Hepatic stellate cell (primary cell): ENCODE data around the gene ASZ1.

Experiments
- DNase-seq: peaks from one replicate; pipeline ENCODE4 v3.0.0; 2011; ENCODE audit warnings: low spot score

The ASZ1 gene

GRCh38 chr7:117401293-117402002 is 25.8 kb downstream of the ASZ1 start:
- DNase-seq = no peak

DNA sequence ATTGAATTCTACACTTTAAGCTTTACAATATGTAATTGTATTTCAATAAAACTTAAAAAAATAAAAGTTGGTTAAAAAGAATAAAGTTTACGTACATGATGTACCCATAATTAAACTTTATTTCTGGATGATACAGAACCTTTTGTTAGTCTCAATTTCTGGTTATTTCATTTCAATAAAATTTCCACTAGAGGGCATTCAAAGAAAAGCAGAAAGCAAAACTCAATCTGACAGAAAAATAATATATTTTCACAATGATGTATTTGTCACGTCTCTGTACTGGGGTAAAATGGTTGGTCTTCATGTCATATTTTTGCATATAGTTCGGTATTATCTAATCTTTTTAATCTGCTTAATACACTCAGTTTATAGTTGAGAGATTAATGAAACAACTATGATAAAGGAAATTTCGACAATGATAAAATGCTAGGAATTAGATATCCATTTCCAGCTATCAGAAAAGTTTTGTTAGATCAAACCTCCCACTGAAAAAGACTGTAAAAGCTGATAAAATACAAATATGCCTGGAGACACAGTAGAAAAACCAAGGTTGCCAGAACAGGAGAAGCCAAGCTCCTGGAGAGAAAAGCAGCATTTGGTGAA is 27.4 kb downstream of the ASZ1 start:
- DNase-seq = no peak

DNA sequence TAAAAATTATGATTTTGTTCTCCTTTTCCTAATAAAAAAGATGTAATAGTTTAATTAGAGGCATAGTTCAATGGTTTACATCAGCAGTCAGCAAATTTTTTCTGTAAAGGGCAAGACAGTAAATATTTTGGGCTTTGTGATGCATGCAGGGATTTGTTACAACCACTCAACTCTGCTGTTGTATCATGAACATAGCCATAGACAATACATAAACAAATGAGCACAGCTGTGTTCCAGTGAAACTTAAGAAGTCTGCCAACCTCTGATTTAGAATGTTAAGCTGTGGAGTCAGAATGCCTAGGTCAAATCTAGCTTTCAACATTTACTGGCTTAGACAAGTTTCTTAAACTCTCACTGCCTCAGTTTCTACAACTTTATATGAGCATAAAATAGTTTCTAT is 31.6 kb downstream of the ASZ1 start:
- no peak for DNase-seq

- no peak for DNase-seq
Observed at GRCh38 chr7:117393781-117394180, 33.5 kb downstream of the ASZ1 start.

GRCh38 chr7:117389871-117390270 is 37.4 kb downstream of the ASZ1 start:
- no peak for DNase-seq

- no peak for DNase-seq
Observed at GRCh38 chr7:117386110-117386706, 41.1 kb downstream of the ASZ1 start.

GRCh38 chr7:117385363-117386109 is 41.8 kb downstream of the ASZ1 start:
- DNase-seq = no peak

DNA sequence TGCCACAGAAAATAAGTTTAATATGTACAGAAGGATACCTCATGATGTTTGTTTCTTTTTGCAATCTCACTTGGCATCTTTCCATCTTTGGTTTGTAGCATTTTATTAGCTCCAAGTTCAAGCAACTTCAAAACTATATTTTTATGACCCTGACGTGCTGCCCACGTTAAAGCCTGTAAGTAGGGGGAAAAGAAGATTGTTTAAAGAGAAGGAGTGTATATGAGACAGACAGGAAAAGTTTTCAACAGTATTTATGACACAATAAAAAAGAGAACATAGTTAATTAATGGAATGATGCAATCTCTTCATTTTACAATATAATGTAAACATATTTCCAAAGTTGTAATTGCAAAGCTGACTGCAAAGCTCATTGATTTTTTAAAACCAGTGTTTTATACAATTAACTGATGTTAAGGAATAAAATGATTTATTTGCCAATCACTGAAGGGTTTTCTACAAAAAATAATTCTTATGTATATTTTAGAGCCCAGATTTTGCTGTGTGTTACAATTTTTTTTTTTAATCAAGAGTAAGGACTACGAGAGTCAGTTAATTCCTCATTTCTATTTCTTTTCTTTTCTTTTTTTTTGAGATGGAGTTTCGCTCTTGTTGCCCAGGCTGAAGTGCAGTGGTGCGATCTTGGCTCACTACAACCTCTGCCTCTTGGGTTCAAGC is 42.5 kb downstream of the ASZ1 start:
- DNase-seq = no peak

- no peak for DNase-seq
Observed at GRCh38 chr7:117383483-117384189, 43.7 kb downstream of the ASZ1 start.

DNA sequence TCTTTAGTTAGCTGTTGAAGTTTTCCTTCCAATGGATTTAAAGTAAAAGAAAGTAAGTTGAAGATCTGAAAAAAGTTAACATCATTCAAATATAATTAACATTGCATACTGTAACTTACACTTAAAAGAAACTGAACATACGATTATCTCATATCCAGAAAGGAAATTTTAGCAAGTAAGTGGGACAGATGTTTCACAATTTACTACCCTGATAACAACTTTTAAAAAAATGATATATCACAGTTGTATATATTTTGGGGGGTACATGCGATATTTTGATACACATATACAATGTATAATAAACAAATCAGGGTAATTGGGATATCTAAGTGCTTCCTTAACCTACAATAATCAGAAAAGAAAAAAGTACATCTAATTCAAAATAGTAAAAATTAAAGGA is 44.2 kb downstream of the ASZ1 start:
- no peak for DNase-seq

DNA sequence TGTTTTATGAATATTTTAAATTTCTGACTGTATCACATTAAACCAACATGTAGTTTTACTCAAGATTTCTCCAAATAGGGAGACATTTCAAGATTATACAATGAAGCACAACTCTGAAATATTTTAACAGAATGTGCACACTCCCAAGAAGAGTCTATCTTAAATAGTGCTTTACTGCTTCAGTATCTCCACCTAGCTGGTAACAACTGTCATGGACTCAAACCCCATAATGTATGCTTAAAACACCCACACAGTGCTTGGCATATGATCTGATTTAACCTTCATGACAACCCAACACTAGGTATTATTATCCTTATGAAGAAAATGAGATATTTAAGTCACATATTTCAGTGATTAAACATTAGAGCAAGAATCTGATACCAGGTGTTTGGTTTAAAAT is 45.9 kb downstream of the ASZ1 start:
- no peak for DNase-seq

DNA sequence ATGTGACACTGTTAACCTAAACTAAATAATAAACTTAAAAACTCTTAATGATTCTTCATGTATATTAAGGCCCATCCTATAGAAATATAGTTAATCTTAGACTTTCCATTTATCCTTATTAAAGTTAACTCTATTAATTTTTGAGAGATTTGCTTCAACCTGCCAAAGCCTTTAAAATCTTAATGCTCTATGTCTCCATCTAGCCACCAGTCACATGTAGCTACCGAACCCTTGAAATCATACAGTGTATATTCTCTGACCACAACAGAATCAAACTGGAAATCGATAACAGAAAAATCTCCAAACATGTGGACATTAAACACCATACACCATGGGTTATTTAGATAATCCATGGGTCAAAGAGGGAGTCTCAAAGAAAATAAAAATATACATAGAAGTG is 51.9 kb downstream of the ASZ1 start:
- DNase-seq = no peak

DNA sequence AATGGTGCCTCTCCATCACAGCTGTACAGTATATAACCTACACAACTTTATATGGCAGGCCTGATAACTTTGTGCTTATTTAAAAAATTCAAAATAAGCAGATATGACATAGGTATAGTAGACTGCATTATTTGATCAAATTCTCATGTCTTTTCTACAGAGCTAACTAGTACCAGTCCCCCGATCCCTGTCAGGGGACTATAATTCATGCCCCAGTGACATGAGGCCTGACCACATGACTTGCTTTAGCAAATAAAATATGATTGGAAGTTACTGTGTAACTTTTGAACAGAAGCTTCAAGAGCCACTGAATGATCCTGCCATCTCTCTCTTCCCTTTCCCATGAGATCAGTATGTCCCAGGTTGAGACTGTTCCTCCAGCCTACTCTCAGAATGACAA is 55.2 kb downstream of the ASZ1 start:
- no peak for DNase-seq

GRCh38 chr7:117364339-117365080 is 62.8 kb downstream of the ASZ1 start:
- DNase-seq = no peak

DNA sequence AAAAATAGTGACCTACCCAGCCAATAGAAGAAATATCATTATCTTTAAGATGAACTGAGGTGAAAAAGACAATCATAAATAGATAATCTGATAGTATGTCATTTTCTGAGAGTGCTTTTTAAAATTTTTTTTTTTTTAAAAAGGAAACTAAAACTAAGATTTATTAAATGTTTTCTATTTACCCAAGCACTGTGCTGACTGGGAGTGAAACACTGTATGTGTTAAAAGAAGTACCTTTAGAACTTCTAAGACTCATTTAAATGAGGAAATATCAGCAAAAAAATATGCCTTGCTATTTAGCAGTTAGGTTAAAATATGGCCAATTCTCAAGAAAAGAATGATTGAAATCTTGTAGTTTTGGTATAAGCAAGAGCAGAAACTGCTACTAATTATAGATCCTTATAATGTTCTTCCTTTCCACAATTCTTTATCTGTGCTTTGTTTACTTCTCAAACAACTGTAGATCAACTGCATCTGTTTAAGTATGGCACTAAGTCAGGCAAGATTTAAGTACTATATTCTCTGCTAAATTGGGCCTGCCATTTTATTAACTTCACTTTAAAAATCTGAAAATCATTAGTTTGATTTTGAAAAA is 64.9 kb downstream of the ASZ1 start:
- DNase-seq = no peak

- no peak for DNase-seq
Observed at GRCh38 chr7:117350027-117350426, 77.3 kb downstream of the ASZ1 start.

GRCh38 chr7:117349570-117349969 is 77.7 kb downstream of the ASZ1 start:
- no peak for DNase-seq

DNA sequence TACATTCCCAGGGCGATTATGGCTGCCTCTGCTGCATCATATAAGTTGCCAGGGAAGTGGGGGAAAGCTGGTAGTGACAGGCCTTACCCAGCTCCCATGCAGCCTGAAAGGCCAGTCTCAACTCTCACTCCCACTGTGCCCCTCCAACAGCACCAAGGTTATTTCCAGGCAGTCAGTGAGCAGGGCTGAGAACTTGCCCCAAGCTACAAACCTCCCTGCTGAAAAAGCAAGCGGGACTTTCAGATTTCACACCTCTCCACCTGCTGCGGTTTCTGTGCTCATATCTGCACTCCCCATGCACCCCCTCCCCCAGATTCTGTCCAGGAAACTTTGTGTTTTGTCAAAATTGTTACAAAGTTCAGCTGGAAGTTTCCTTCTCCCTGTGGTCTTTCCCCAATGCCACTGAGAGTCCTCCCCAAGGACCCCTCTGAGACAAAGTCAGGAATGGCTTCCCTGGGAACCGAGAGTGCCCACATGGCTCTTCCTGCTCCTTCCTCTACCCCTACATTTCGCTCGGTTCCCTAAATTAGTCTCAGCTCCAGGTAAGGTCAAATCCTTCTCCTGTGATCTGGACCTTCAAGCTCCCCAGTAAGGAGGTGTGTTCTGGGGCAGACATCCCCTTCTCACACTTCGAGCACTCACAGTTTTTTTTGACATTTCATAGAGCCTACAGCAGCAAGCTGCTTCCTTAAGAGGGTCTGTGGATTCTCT is 79.2 kb downstream of the ASZ1 start:
- DNase-seq = no peak

GRCh38 chr7:117347480-117347879 is 79.8 kb downstream of the ASZ1 start:
- DNase-seq = no peak

GRCh38 chr7:117346161-117346560 is 81.1 kb downstream of the ASZ1 start:
- DNase-seq = no peak
